PC-9 (cell line): ENCODE measurements around the gene ZC3H15.

Experiments
- EZH2 ChIP-seq: fragments of 200-600 bp; sonication (generic); IDR thresholded peaks from 2 replicates; pipeline ENCODE4 v1.8.0; 2017; ENCODE audit warnings: antibody characterized with exemption, low read depth
- TF ChIP-seq, protein P1 (sequence below): fragments of 200-600 bp; sonication (generic); conservative IDR thresholded peaks from 2 replicates; pipeline ENCODE4 v1.6.1; 2017; ENCODE audit warnings: mixed run types, antibody characterized with exemption, mild to moderate bottlenecking, moderate library complexity

DNA sequence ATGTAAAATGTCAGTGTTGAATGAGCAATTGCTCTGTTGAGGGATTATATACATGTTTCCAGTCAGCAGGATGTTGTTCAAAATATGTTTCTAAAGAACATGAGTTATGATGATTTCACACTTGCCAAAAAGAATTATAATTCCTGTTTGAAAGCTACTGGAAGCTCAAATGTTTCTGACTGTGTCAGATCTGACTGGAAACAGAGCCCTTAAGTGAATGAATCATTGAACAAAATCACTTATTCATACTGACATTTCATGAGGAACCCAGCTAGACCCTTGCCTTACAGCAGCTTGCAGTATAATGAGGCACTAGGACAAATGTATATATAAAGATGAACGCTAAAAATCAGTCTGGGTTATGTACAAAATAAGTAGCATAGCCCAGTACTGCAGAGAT, 68.4 kb downstream of the ZC3H15 start:
- TF ChIP-seq, protein P1, sequence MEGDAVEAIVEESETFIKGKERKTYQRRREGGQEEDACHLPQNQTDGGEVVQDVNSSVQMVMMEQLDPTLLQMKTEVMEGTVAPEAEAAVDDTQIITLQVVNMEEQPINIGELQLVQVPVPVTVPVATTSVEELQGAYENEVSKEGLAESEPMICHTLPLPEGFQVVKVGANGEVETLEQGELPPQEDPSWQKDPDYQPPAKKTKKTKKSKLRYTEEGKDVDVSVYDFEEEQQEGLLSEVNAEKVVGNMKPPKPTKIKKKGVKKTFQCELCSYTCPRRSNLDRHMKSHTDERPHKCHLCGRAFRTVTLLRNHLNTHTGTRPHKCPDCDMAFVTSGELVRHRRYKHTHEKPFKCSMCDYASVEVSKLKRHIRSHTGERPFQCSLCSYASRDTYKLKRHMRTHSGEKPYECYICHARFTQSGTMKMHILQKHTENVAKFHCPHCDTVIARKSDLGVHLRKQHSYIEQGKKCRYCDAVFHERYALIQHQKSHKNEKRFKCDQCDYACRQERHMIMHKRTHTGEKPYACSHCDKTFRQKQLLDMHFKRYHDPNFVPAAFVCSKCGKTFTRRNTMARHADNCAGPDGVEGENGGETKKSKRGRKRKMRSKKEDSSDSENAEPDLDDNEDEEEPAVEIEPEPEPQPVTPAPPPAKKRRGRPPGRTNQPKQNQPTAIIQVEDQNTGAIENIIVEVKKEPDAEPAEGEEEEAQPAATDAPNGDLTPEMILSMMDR: no peak
- TF ChIP-seq EZH2: no peak
